ENCODE measurements around the gene ODAD4.

The ODAD4 gene

GRCh38 chr17:41907633-41908539 is 22.5 kb upstream of the ODAD4 start:
- H3K4me3 ChIP-seq (ENCODE audit: low read depth, low read length), result no peak overlapping the region
- TF ChIP-seq MYC (IDR thresholded peaks at IDR 0.05; ENCODE audit: low read depth, low read length) (no peak), MAX (IDR thresholded peaks at IDR 0.05; ENCODE audit: low read depth, low read length) (no peak), CTCF (IDR thresholded peaks at IDR 0.05; ENCODE audit: low read depth, low read length) (no peak), POLR2A (IDR thresholded peaks at IDR 0.05; ENCODE audit: extremely low read depth, insufficient read length) (no peak)
- DNase-seq (ENCODE audit: low read depth), result no peak

GRCh38 chr17:41909088-41909487 is 21.3 kb upstream of the ODAD4 start:
- TF ChIP-seq POLR2A (IDR thresholded peaks at IDR 0.05; ENCODE audit: extremely low read depth, insufficient read length), result no peak
- no peak for TF ChIP-seq MYC (IDR thresholded peaks at IDR 0.05; ENCODE audit: low read depth, low read length)
- TF ChIP-seq MAX (IDR thresholded peaks at IDR 0.05; ENCODE audit: low read depth, low read length), result no peak
- no peak for TF ChIP-seq CTCF (IDR thresholded peaks at IDR 0.05; ENCODE audit: low read depth, low read length)
- no peak for DNase-seq (ENCODE audit: low read depth)
- no peak overlapping the region for H3K4me3 ChIP-seq (ENCODE audit: low read depth, low read length)

- no peak for DNase-seq (ENCODE audit: low read depth)
- TF ChIP-seq MAX (IDR thresholded peaks at IDR 0.05; ENCODE audit: low read depth, low read length) (no peak), POLR2A (IDR thresholded peaks at IDR 0.05; ENCODE audit: extremely low read depth, insufficient read length) (no peak), CTCF (IDR thresholded peaks at IDR 0.05; ENCODE audit: low read depth, low read length) (no peak), MYC (IDR thresholded peaks at IDR 0.05; ENCODE audit: low read depth, low read length) (no peak)
These were observed 19.6 kb upstream of the ODAD4 start for GRCh38 chr17:41910701-41911391.

GRCh38 chr17:41912925-41913324 is 17.5 kb upstream of the ODAD4 start:
- no peak overlapping the region for H3K4me3 ChIP-seq (ENCODE audit: low read depth, low read length)
- TF ChIP-seq POLR2A (IDR thresholded peaks at IDR 0.05; ENCODE audit: extremely low read depth, insufficient read length) (no peak), MYC (IDR thresholded peaks at IDR 0.05; ENCODE audit: low read depth, low read length) (no peak), CTCF (IDR thresholded peaks at IDR 0.05; ENCODE audit: low read depth, low read length) (no peak), MAX (IDR thresholded peaks at IDR 0.05; ENCODE audit: low read depth, low read length) (no peak)
- no peak for DNase-seq (ENCODE audit: low read depth)

More at GRCh38 chr17:41910701-41911391, 19.6 kb upstream of the ODAD4 start:
- no peak overlapping the region for H3K4me3 ChIP-seq (ENCODE audit: low read depth, low read length)

- DNase-seq (ENCODE audit: low read depth), result no peak
- no peak for TF ChIP-seq MAX (IDR thresholded peaks at IDR 0.05; ENCODE audit: low read depth, low read length)
- no peak for TF ChIP-seq MYC (IDR thresholded peaks at IDR 0.05; ENCODE audit: low read depth, low read length)
- TF ChIP-seq POLR2A (IDR thresholded peaks at IDR 0.05; ENCODE audit: extremely low read depth, insufficient read length), result no peak
- no peak for TF ChIP-seq CTCF (IDR thresholded peaks at IDR 0.05; ENCODE audit: low read depth, low read length)
- no peak overlapping the region for H3K4me3 ChIP-seq (ENCODE audit: low read depth, low read length)
These were observed 16.6 kb upstream of the ODAD4 start for GRCh38 chr17:41913798-41914197.

Data from NB4 (cell line).